Kidney (tissue), 14 donors: Measurements from ENCODE around the gene HCFC1. TPM values are rescaled to one million over a fixed set of nuclear protein-coding genes. Genes with fewer than 3 reads are reported as not detected.

Source experiments
- DNase-seq, 5 donors: peaks; one replicate each; pipeline ENCODE4 v3.0.0-alpha.2; 2013 to 2020
- FAIRE-seq: peaks from 2 replicates; lab custom pipeline; 2012; peaks lifted over from hg19 to GRCh38; lab: Jason Lieb, UNC
- H3K27ac ChIP-seq, 2 donors: one replicate each; pipeline ENCODE4 v1.7.0; 2013; ENCODE audit warnings: low read depth in 2 of 2, low read length in 2 of 2, inconsistent platforms in 1 of 2
- H3K27me3 ChIP-seq: one replicate; pipeline ENCODE4 v1.7.1; 2013; ENCODE audit warnings: low read length, inconsistent platforms; ENCODE audit not compliant: control insufficient read depth, insufficient read depth
- H3K36me3 ChIP-seq, 3 donors: one replicate each; pipeline versions ENCODE4 v1.7.0 to v1.7.1; 2013; ENCODE audit warnings: low read length in 3 of 3, control low read depth in 1 of 3, inconsistent platforms in 1 of 3; ENCODE audit not compliant: insufficient read depth in 3 of 3, control insufficient read depth in 2 of 3
- H3K4me1 ChIP-seq, 3 donors: one replicate each; pipeline versions ENCODE4 v1.7.0 to v1.7.1; 2013; ENCODE audit warnings: low read length in 3 of 3, inconsistent platforms in 1 of 3, low read depth in 1 of 3; ENCODE audit not compliant: control insufficient read depth in 2 of 3, insufficient read depth in 2 of 3
- H3K4me3 ChIP-seq, 3 donors: one replicate each; pipeline versions ENCODE4 v1.7.0 to v1.8.1; 2013; ENCODE audit warnings: low read length in 3 of 3, control low read depth in 1 of 3, inconsistent platforms in 1 of 3
- H3K9ac ChIP-seq, 3 donors: one replicate each; pipeline versions ENCODE4 v1.7.0 to v1.7.1; 2013; ENCODE audit warnings: low read length in 3 of 3, control low read depth in 1 of 3, inconsistent platforms in 1 of 3
- H3K9me3 ChIP-seq, 3 donors: one replicate each; pipeline versions ENCODE4 v1.7.0 to v1.7.1; 2013; ENCODE audit warnings: low read length in 3 of 3, control low read depth in 1 of 3, inconsistent platforms in 1 of 3; ENCODE audit not compliant: control insufficient read depth in 2 of 3, insufficient read depth in 1 of 3
- CTCF ChIP-seq: IDR thresholded peaks from 3 replicates; pipeline ENCODE4 v1.5.1; 2012; ENCODE audit warnings: mild to moderate bottlenecking, moderate library complexity, borderline replicate concordance; ENCODE audit not compliant: insufficient read depth; ENCODE audit errors: extremely low read depth
- intact Hi-C: fragments of 100-400 bp; cut with DNase I; formaldehyde crosslinking; loops from one replicate; pipeline ENCODE4 v1.11.1; 2022
- microRNA-seq: library from miRNA; unstranded; fragments of <30 nt; microRNA quantifications from one replicate; pipeline ENCODE4 v1.2.0, GENCODE V29; 2020
- polyA plus RNA-seq: library from polyadenylated mRNA; stranded (reverse); fragments of 350-450 nt; fragmentation: Illumina TruSeq; extraction: RNeasy Lipid Tissue Mini Kit (QIAGEN cat#74804); gene quantifications from one replicate; pipeline ENCODE4 v1.2.3, GENCODE V29; 2014; ENCODE audit warnings: low read depth, low replicate concordance; ENCODE audit not compliant: insufficient read depth
- total RNA-seq: library from RNA; stranded (reverse); fragmentation: NEBNext Ultra II Directional; extraction: Animal tissue kit (Norgen Biotek cat#: 25700); gene quantifications from one replicate; pipeline ENCODE4 v1.2.1, GENCODE V29; 2021
- donor health status: control.
- donor health status: control.
- donor health status: control.
- donor health status: control.
- donor health status: control.
- donor health status: DM: yes; HTN: yes; CAD: no.
- donor health status: Normal renal cell carcinoma (clear cell type).

The HCFC1 gene
- total and polyA plus RNA-seq, 2 donors from 2014 or later, result 13.5 to 54.6 TPM

GRCh38 chrX:153900831-153901752 lies 70.5 kb downstream of the HCFC1 start:
- FAIRE-seq (peak; percentile 49), DNase-seq (peak in 3 of 5 donors; percentile 45 to 54 (median 49))
- Histone ChIP-seq H3K4me3 (no peak overlapping the region), H3K4me1 (peaks cover 0 to 8% (median 0%) of the 10 kb centered on the region in 3 donors), H3K36me3 (no peaks in the 10 kb centered on the region), H3K9me3 (no peaks in the 10 kb centered on the region), H3K9ac (no peak overlapping the region), H3K27me3 (no peaks in the 10 kb centered on the region), H3K27ac (peak overlapping the region in 1 of 2 donors; percentile 3)
- no peak for TF ChIP-seq CTCF
- intact Hi-C loops, result no loop called here

GRCh38 chrX:153897899-153898298 lies 73.7 kb downstream of the HCFC1 start:
- FAIRE-seq, result no peak
- no peak for TF ChIP-seq CTCF
- intact Hi-C loops, result no loop called here
- Histone ChIP-seq H3K4me1 (peaks cover 0 to 4% (median 0%) of the 10 kb centered on the region in 3 donors), H3K9me3 (no peaks in the 10 kb centered on the region), H3K27me3 (no peaks in the 10 kb centered on the region), H3K4me3 (no peak overlapping the region), H3K36me3 (no peaks in the 10 kb centered on the region), H3K9ac (no peak overlapping the region), H3K27ac (no peak overlapping the region)
- no peak for DNase-seq

Small RNA genes within 50 kb of the gene (microRNA-seq; reads per million reads assigned to microRNA genes)
- not detected for gene MIR3202-1
- not detected for gene MIR3202-2
- gene MIR718, result not detected

Other genes starting within 250 kb of the HCFC1 start
- 218 TPM for gene BCAP31, start 247.4 kb downstream of the HCFC1 start, total RNA-seq
- gene BCAP31, start 247.4 kb downstream of the HCFC1 start, polyA plus RNA-seq, result 246 TPM
- gene ABCD1, start 247.0 kb downstream of the HCFC1 start, total RNA-seq, result 13.7 TPM
- 5.2 TPM for gene ABCD1, start 247.0 kb downstream of the HCFC1 start, polyA plus RNA-seq
- gene PLXNB3, start 207.6 kb downstream of the HCFC1 start, total RNA-seq, result 5.6 TPM
- 2.2 TPM for gene PLXNB3, start 207.6 kb downstream of the HCFC1 start, polyA plus RNA-seq
- gene SRPK3, start 190.8 kb downstream of the HCFC1 start, total RNA-seq, result 1.1 TPM
- 0.58 TPM for gene SRPK3, start 190.8 kb downstream of the HCFC1 start, polyA plus RNA-seq
- gene IDH3G, start 177.4 kb downstream of the HCFC1 start, total RNA-seq, result 62.1 TPM
- gene IDH3G, start 177.4 kb downstream of the HCFC1 start, polyA plus RNA-seq, result 100 TPM
- gene SSR4, start 177.2 kb downstream of the HCFC1 start, total RNA-seq, result 226 TPM
- gene SSR4, start 177.2 kb downstream of the HCFC1 start, polyA plus RNA-seq, result 473 TPM
- 7.0 TPM for gene PDZD4, start 141.3 kb downstream of the HCFC1 start, total RNA-seq
- gene PDZD4, start 141.3 kb downstream of the HCFC1 start, polyA plus RNA-seq, result 4.7 TPM
- gene L1CAM, start 85.6 kb downstream of the HCFC1 start, total RNA-seq, result 71.9 TPM
- 26.1 TPM for gene L1CAM, start 85.6 kb downstream of the HCFC1 start, polyA plus RNA-seq
- gene AVPR2, start 67.1 kb downstream of the HCFC1 start, total RNA-seq, result 2.3 TPM
- 22.1 TPM for gene AVPR2, start 67.1 kb downstream of the HCFC1 start, polyA plus RNA-seq
- gene ARHGAP4, start 45.6 kb downstream of the HCFC1 start, total RNA-seq, result 73.0 TPM
- 38.3 TPM for gene ARHGAP4, start 45.6 kb downstream of the HCFC1 start, polyA plus RNA-seq
- gene NAA10, start 36.8 kb downstream of the HCFC1 start, total RNA-seq, result 79.3 TPM
- 120 TPM for gene NAA10, start 36.8 kb downstream of the HCFC1 start, polyA plus RNA-seq
- 22.9 TPM for gene RENBP, start 27.2 kb downstream of the HCFC1 start, total RNA-seq
- 78.2 TPM for gene RENBP, start 27.2 kb downstream of the HCFC1 start, polyA plus RNA-seq
- gene TMEM187, start 936 bp upstream of the HCFC1 start, total RNA-seq, result 9.6 TPM
- gene TMEM187, start 936 bp upstream of the HCFC1 start, polyA plus RNA-seq, result 12.4 TPM
- 85.3 TPM for gene IRAK1, start 48.1 kb upstream of the HCFC1 start, total RNA-seq
- gene IRAK1, start 48.1 kb upstream of the HCFC1 start, polyA plus RNA-seq, result 46.6 TPM
- 74.7 TPM for gene MECP2, start 125.9 kb upstream of the HCFC1 start, total RNA-seq
- 14.0 TPM for gene MECP2, start 125.9 kb upstream of the HCFC1 start, polyA plus RNA-seq
- gene OPN1LW, start 172.4 kb upstream of the HCFC1 start, total RNA-seq, result not detected
- gene OPN1LW, start 172.4 kb upstream of the HCFC1 start, polyA plus RNA-seq, result not detected
- gene OPN1MW, start 210.8 kb upstream of the HCFC1 start, total RNA-seq, result not detected
- gene OPN1MW, start 210.8 kb upstream of the HCFC1 start, polyA plus RNA-seq, result not detected
- not detected for gene OPN1MW2, start 247.9 kb upstream of the HCFC1 start, total RNA-seq
- gene OPN1MW2, start 247.9 kb upstream of the HCFC1 start, polyA plus RNA-seq, result not detected